Calu3 (cell line): ENCODE results near the gene REEP6. TPM values are rescaled to one million over a fixed set of nuclear protein-coding genes. Genes with fewer than 3 reads are reported as not detected.

Experiments
- BruUV-seq: library from RNA; stranded (reverse); fragments of 400-500 nt; replicated peaks from 2 replicates; lab custom pipeline; 2021; lab: Mats Ljungman, UMichigan
- CTCF ChIA-PET: fragments of 300-600 bp; sonication (Branson Sonifier 250); formaldehyde crosslinking; loops from one replicate; lab custom pipeline; 2022; ENCODE audit warnings: antibody characterized with exemption; lab: Charles Lee
- DNase-seq: peaks from one replicate; pipeline ENCODE4 v3.0.0; 2022
- H3K27ac Mint-ChIP-seq: one replicate; pipeline ENCODE4 v1.8.0; 2022; ENCODE audit warnings: mixed read lengths; ENCODE audit not compliant: unreplicated experiment
- H3K27me3 Mint-ChIP-seq: one replicate; pipeline ENCODE4 v1.8.0; 2022; ENCODE audit warnings: mixed read lengths; ENCODE audit not compliant: unreplicated experiment
- H3K36me3 Mint-ChIP-seq: one replicate; pipeline ENCODE4 v1.8.0; 2022; ENCODE audit warnings: mild to moderate bottlenecking, moderate library complexity, mixed read lengths; ENCODE audit not compliant: insufficient read depth, unreplicated experiment
- H3K4me1 Mint-ChIP-seq: one replicate; pipeline ENCODE4 v1.8.0; 2022; ENCODE audit warnings: mild to moderate bottlenecking, low read depth, mixed read lengths; ENCODE audit not compliant: unreplicated experiment
- H3K4me3 Mint-ChIP-seq: one replicate; pipeline ENCODE4 v1.8.0; 2022; ENCODE audit warnings: mild to moderate bottlenecking, low read depth, moderate library complexity, mixed read lengths; ENCODE audit not compliant: unreplicated experiment
- H3K9me3 Mint-ChIP-seq: one replicate; pipeline ENCODE4 v1.8.0; 2022; ENCODE audit warnings: low read depth, mixed read lengths; ENCODE audit not compliant: unreplicated experiment
- CTCF ChIP-seq: fragments of 200-600 bp; IDR thresholded peaks from one replicate; pipeline ENCODE4 v1.8.0; 2022; ENCODE audit warnings: antibody characterized with exemption; ENCODE audit not compliant: unreplicated experiment
- intact Hi-C: fragments of 100-400 bp; cut with micrococcal nuclease; formaldehyde crosslinking; loops from one replicate; pipeline ENCODE4 v1.10.0; 2022; ENCODE audit not compliant: unreplicated experiment
- total RNA-seq: library from RNA; stranded (reverse); gene quantifications from 2 replicates; pipeline ENCODE4 v1.2.3, GENCODE V29; 2022

The REEP6 gene
- total RNA-seq, 1 experiment from 2014 or later = 13.9 TPM

- DNase-seq = peak; percentile 71
These were observed 21.9 kb downstream of the REEP6 start, which contains the start of gene ADAMTSL5 for GRCh38 chr19:1512671-1513498. TSS of gene ADAMTSL5 (minus strand) at chr19:1513019. CDS start at chr19:1510943, 2,076 bp downstream.

GRCh38 chr19:1513499-1514294, 22.7 kb downstream of the REEP6 start:
- no peaks in the 10 kb centered on the region for H3K4me1 Mint-ChIP-seq
- peak overlapping the region; percentile 37 for H3K4me3 Mint-ChIP-seq
- no TSS peak for BruUV-seq
- intact Hi-C loops = no loop called here
- H3K27me3 Mint-ChIP-seq = peaks cover 7% of the 10 kb centered on the region
- TF ChIP-seq CTCF = peak; percentile 58
- H3K27ac Mint-ChIP-seq = no peak overlapping the region
- peaks cover 8% of the 10 kb centered on the region for H3K36me3 Mint-ChIP-seq
- peak; percentile 72 for DNase-seq
- H3K9me3 Mint-ChIP-seq = no peaks in the 10 kb centered on the region
- CTCF ChIA-PET = interaction anchor here (0.9 kb wide), 1 partner anchor 20 kb away, joined by 3 read pairs; no protein-coding TSS in a partner anchor

More at GRCh38 chr19:1512671-1513498, 21.9 kb downstream of the REEP6 start, which contains the start of gene ADAMTSL5:
- H3K36me3 Mint-ChIP-seq = peaks cover 9% of the 10 kb centered on the region
- intact Hi-C loops = no loop called here
- peaks cover 7% of the 10 kb centered on the region for H3K27me3 Mint-ChIP-seq
- H3K4me3 Mint-ChIP-seq = peak within 1 kb of the TSS; percentile 49
- CTCF ChIA-PET = interaction anchor here (0.9 kb wide), 1 partner anchor 20 kb away, joined by 3 read pairs; no protein-coding TSS in a partner anchor
- no peak within 1 kb of the TSS for H3K27ac Mint-ChIP-seq
- H3K9me3 Mint-ChIP-seq = no peaks in the 10 kb centered on the region
- no peaks in the 10 kb centered on the region for H3K4me1 Mint-ChIP-seq
- no TSS peak for BruUV-seq
- TF ChIP-seq CTCF = no peak

- H3K4me3 Mint-ChIP-seq = peak overlapping the region; percentile 37
- CTCF ChIA-PET = no interaction called here
These were observed 23.3 kb downstream of the REEP6 start for GRCh38 chr19:1514295-1514661.

More at GRCh38 chr19:1514295-1514661, 23.3 kb downstream of the REEP6 start:
- intact Hi-C loops = no loop called here
- peaks cover 7% of the 10 kb centered on the region for H3K27me3 Mint-ChIP-seq
- no peaks in the 10 kb centered on the region for H3K9me3 Mint-ChIP-seq
- BruUV-seq = no TSS peak
- DNase-seq = no peak
- H3K4me1 Mint-ChIP-seq = no peaks in the 10 kb centered on the region
- TF ChIP-seq CTCF = no peak
- peaks cover 8% of the 10 kb centered on the region for H3K36me3 Mint-ChIP-seq
- H3K27ac Mint-ChIP-seq = no peak overlapping the region
